Natural killer cell (primary cell): ENCODE measurements around the gene ZDHHC11. TPM values are rescaled to one million over a fixed set of nuclear protein-coding genes. Genes with fewer than 3 reads are reported as not detected.

Source experiments
- ATAC-seq, 3 donors: fragments of 150-1000 bp in 2 of 3; fragments of 200-7000 bp in 1 of 3; cut with Tn5 transposase; 1 replicate in 1 of 3; 2 replicates in 2 of 3; pipeline ENCODE4 v1.10.0; 2021; ENCODE audit warnings: mild to moderate bottlenecking in 2 of 3, moderate library complexity in 2 of 3
- DNase-seq, 2 donors: peaks; one replicate each; pipeline versions ENCODE4 v3.0.0 to v3.0.0-alpha.2; 2013 to 2021; ENCODE audit warnings: mixed read lengths in 1 of 2
- H3K27ac ChIP-seq: one replicate; pipeline ENCODE4 v1.5.1; 2013; ENCODE audit warnings: mild to moderate bottlenecking, low read length
- H3K27me3 ChIP-seq: one replicate; pipeline ENCODE4 v1.6.1; 2013; ENCODE audit warnings: low read length; ENCODE audit not compliant: control insufficient read depth, insufficient read depth
- H3K36me3 ChIP-seq: one replicate; pipeline ENCODE4 v1.6.1; 2013; ENCODE audit warnings: low read length; ENCODE audit not compliant: control insufficient read depth, insufficient read depth
- H3K4me1 ChIP-seq: one replicate; pipeline ENCODE4 v1.6.1; 2013; ENCODE audit warnings: low read length; ENCODE audit not compliant: control insufficient read depth, insufficient read depth
- H3K4me3 ChIP-seq: one replicate; pipeline ENCODE4 v1.5.1; 2013; ENCODE audit warnings: low read length
- H3K9me3 ChIP-seq: one replicate; pipeline ENCODE4 v1.6.1; 2013; ENCODE audit warnings: low read length; ENCODE audit not compliant: control insufficient read depth, insufficient read depth
- H3K27ac Mint-ChIP-seq, 2 donors: one replicate each; pipeline ENCODE4 v1.8.0; 2022; ENCODE audit warnings: mild to moderate bottlenecking in 2 of 2, mixed read lengths in 2 of 2, moderate library complexity in 1 of 2
- H3K27me3 Mint-ChIP-seq, 2 donors: one replicate each; pipeline ENCODE4 v1.8.0; 2022; ENCODE audit warnings: low read depth in 2 of 2, mixed read lengths in 2 of 2
- H3K36me3 Mint-ChIP-seq: one replicate; pipeline ENCODE4 v1.8.0; 2022; ENCODE audit warnings: mixed read lengths
- H3K4me1 Mint-ChIP-seq, 2 donors: one replicate each; pipeline ENCODE4 v1.8.0; 2022; ENCODE audit warnings: mixed read lengths in 2 of 2
- H3K4me3 Mint-ChIP-seq: one replicate; pipeline ENCODE4 v1.8.0; 2022; ENCODE audit warnings: mild to moderate bottlenecking, moderate library complexity, mixed read lengths
- H3K9me3 Mint-ChIP-seq, 2 donors: one replicate each; pipeline ENCODE4 v1.8.0; 2022; ENCODE audit warnings: mixed read lengths in 2 of 2
- CTCF ChIP-seq: fragments of 200-600 bp; IDR thresholded peaks from one replicate; pipeline ENCODE4 v1.8.0; 2022; ENCODE audit warnings: antibody characterized with exemption
- WGBS: methylation state at CpG from one replicate; pipeline ENCODE4 v1.1.7; 2013; ENCODE audit warnings: missing lambda C conversion rate; ENCODE audit not compliant: insufficient coverage; 5-methylcytosine and 5-hydroxymethylcytosine counted together
- intact Hi-C: fragments of 100-400 bp; cut with micrococcal nuclease; formaldehyde crosslinking; loops from one replicate; pipeline ENCODE4 v1.14.2; 2022
- total RNA-seq, 4 donors: library from RNA; stranded (reverse); fragments of 120-200 nt in 1 of 4; gene quantifications; one replicate each; pipeline versions ENCODE4 v1.2.3 to v1.2.4, GENCODE V29; 2013 to 2022

Gene ZDHHC11
- total RNA-seq, 3 donors from 2014 or later (not counting 1 experiment from before 2014, with no cell fraction given) = 2.2 to 7.0 (median 5.0) TPM

GRCh38 chr5:760363-761058 is 90.3 kb downstream of the ZDHHC11 start:
- H3K9me3 Mint-ChIP-seq = no peaks in the 10 kb centered on the region
- no peaks in the 10 kb centered on the region for H3K36me3 Mint-ChIP-seq
- TF ChIP-seq CTCF = no peak
- Histone ChIP-seq H3K36me3 (no peaks in the 10 kb centered on the region), H3K27me3 (no peaks in the 10 kb centered on the region), H3K27ac (no peak overlapping the region), H3K4me1 (peaks cover 15% of the 10 kb centered on the region), H3K4me3 (no peak overlapping the region), H3K9me3 (no peaks in the 10 kb centered on the region)
- DNase-seq (peak in 1 of 2 donors; percentile 5), ATAC-seq (no peak)
- WGBS = 93% methylated on average over 24 of the region's 24 CpGs
- no peak overlapping the region for H3K27ac Mint-ChIP-seq
- intact Hi-C loops = no loop called here
- H3K4me1 Mint-ChIP-seq = peaks cover 0 to 7% of the 10 kb centered on the region in 2 donors
- no peak overlapping the region for H3K4me3 Mint-ChIP-seq
- H3K27me3 Mint-ChIP-seq = peaks cover 0 to 4% of the 10 kb centered on the region in 2 donors

- intact Hi-C loops = no loop called here
- H3K9me3 ChIP-seq = no peaks in the 10 kb centered on the region
- no peak overlapping the region for H3K4me3 Mint-ChIP-seq
Measured at GRCh38 chr5:759781-760362, 90.9 kb downstream of the ZDHHC11 start.

GRCh38 chr5:759111-759751 is 91.6 kb downstream of the ZDHHC11 start:
- peaks cover 0 to 4% of the 10 kb centered on the region in 2 donors for H3K27me3 Mint-ChIP-seq
- peaks cover 15% of the 10 kb centered on the region for H3K4me1 ChIP-seq
- ATAC-seq = peak in 2 of 3 donors; percentile 26 to 76
- no peaks in the 10 kb centered on the region for H3K9me3 ChIP-seq
- WGBS = 69% methylated on average over 33 of the region's 33 CpGs
- H3K4me1 Mint-ChIP-seq = peaks cover 0 to 7% of the 10 kb centered on the region in 2 donors
- no peak overlapping the region for H3K27ac Mint-ChIP-seq
- intact Hi-C loops = no loop called here
- no peaks in the 10 kb centered on the region for H3K27me3 ChIP-seq
- TF ChIP-seq CTCF = no peak
- no peaks in the 10 kb centered on the region for H3K36me3 Mint-ChIP-seq
- H3K4me3 ChIP-seq = no peak overlapping the region
- H3K4me3 Mint-ChIP-seq = peak overlapping the region; percentile 25
- H3K9me3 Mint-ChIP-seq = no peaks in the 10 kb centered on the region
- no peak overlapping the region for H3K27ac ChIP-seq
- H3K36me3 ChIP-seq = no peaks in the 10 kb centered on the region
- DNase-seq = peak in 1 of 2 donors; percentile 82

More at GRCh38 chr5:759781-760362, 90.9 kb downstream of the ZDHHC11 start:
- Histone ChIP-seq H3K27ac (no peak overlapping the region), H3K36me3 (no peaks in the 10 kb centered on the region), H3K4me1 (peaks cover 15% of the 10 kb centered on the region), H3K27me3 (no peaks in the 10 kb centered on the region), H3K4me3 (no peak overlapping the region)
- H3K27me3 Mint-ChIP-seq = peaks cover 0 to 4% of the 10 kb centered on the region in 2 donors
- no peak for TF ChIP-seq CTCF
- peak in 1 of 2 donors; percentile 8 for DNase-seq
- H3K27ac Mint-ChIP-seq = no peak overlapping the region
- WGBS = 96% methylated on average over 22 of the region's 22 CpGs
- no peaks in the 10 kb centered on the region for H3K9me3 Mint-ChIP-seq
- no peak for ATAC-seq
- peaks cover 0 to 7% of the 10 kb centered on the region in 2 donors for H3K4me1 Mint-ChIP-seq
- H3K36me3 Mint-ChIP-seq = no peaks in the 10 kb centered on the region
